GM20431 (cell line): ENCODE results near the gene THRAP3.
"Not testable (repeated sequence)": the region's sequence is repeated elsewhere in the genome, so short reads cannot be mapped to it uniquely, and the experiment has no call there.

Experiments
- in situ Hi-C: fragments of 300-500 bp; cut with MseI, MboI; formaldehyde crosslinking; loops from one replicate; pipeline ENCODE4 v1.15.0; 2020; ENCODE audit warnings: low sequenced_read_pairs; ENCODE audit not compliant: unreplicated experiment

THRAP3 gene

GRCh38 chr1:36206323-36206858 is 17.9 kb upstream of the THRAP3 start:
- in situ Hi-C loops = no loop called here

- in situ Hi-C loops = no loop called here
Measured at GRCh38 chr1:36207339-36207738, 16.9 kb upstream of the THRAP3 start.

GRCh38 chr1:36208978-36209703 is 15.1 kb upstream of the THRAP3 start:
- in situ Hi-C loops = no loop called here

GRCh38 chr1:36211307-36211706 is 12.9 kb upstream of the THRAP3 start:
- in situ Hi-C loops = no loop called here

GRCh38 chr1:36211841-36212240 is 12.4 kb upstream of the THRAP3 start:
- in situ Hi-C loops = no loop called here

- in situ Hi-C loops = no loop called here
Measured at GRCh38 chr1:36212782-36213181, 11.5 kb upstream of the THRAP3 start.

- in situ Hi-C loops = no loop called here
Measured at GRCh38 chr1:36217670-36218069, 6.6 kb upstream of the THRAP3 start.

- in situ Hi-C loops = not testable (repeated sequence)
Measured at GRCh38 chr1:36221901-36222300, 2.3 kb upstream of the THRAP3 start.

GRCh38 chr1:36222481-36223380 is 1.5 kb upstream of the THRAP3 start:
- in situ Hi-C loops = no loop called here

GRCh38 chr1:36223381-36223995 is 755 bp upstream of the THRAP3 start:
- in situ Hi-C loops = no loop called here

- in situ Hi-C loops = no loop called here
Measured at GRCh38 chr1:36224537-36225282, 467 bp downstream of the THRAP3 start.

- in situ Hi-C loops = no loop called here
Measured at GRCh38 chr1:36225283-36225899, 1.1 kb downstream of the THRAP3 start.

- in situ Hi-C loops = not testable (repeated sequence)
Measured at GRCh38 chr1:36230279-36230678, 6.0 kb downstream of the THRAP3 start.

GRCh38 chr1:36231191-36231590 is 6.9 kb downstream of the THRAP3 start:
- in situ Hi-C loops = no loop called here

- in situ Hi-C loops = no loop called here
Measured at GRCh38 chr1:36232212-36233095, 8.2 kb downstream of the THRAP3 start.

- in situ Hi-C loops = no loop called here
Measured at GRCh38 chr1:36236302-36236701, 12.1 kb downstream of the THRAP3 start.

GRCh38 chr1:36238433-36238832 is 14.2 kb downstream of the THRAP3 start:
- in situ Hi-C loops = no loop called here

GRCh38 chr1:36239941-36240637 is 15.8 kb downstream of the THRAP3 start:
- in situ Hi-C loops = no loop called here
